Suprapubic skin (tissue), 3 donors: Measurements from ENCODE around the gene FERD3L.

Experiments
- POLR2A ChIP-seq, 2 donors: fragments of 450-650 bp; IDR thresholded peaks; one replicate each; pipeline ENCODE4 v1.6.1; 2017; ENCODE audit warnings: antibody characterized with exemption in 2 of 2, mild to moderate bottlenecking in 2 of 2, moderate library complexity in 2 of 2
- TF ChIP-seq, protein P1 (sequence below), 2 donors: fragments of 200-600 bp in 1 of 2; fragments of 450-650 bp in 1 of 2; sonication (generic) in 1 of 2; IDR thresholded peaks; one replicate each; pipeline ENCODE4 v1.5.1; 2016 to 2019; ENCODE audit warnings: antibody characterized with exemption in 2 of 2, mild to moderate bottlenecking in 1 of 2, moderate library complexity in 1 of 2

DNA sequence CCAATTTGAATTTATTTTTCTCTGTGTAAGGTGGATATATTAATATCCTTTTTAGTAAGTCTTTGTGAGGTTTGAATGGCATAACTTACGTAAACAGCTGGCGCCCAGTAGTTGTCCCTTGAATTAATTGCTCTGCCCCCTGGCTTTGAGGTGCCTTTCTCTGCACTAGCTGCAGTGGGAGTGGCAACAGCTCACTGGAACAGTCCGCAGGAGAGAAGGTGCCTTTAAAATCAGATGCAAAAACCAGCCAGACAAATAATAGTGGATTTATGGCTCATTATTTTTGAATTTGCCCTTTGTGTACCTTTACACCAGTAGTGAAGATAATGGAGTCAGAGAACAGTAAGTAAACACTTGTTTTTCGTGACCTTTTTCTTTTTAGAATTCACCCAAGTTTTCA is 11.8 kb downstream of the FERD3L start:
- TF ChIP-seq, protein P1, sequence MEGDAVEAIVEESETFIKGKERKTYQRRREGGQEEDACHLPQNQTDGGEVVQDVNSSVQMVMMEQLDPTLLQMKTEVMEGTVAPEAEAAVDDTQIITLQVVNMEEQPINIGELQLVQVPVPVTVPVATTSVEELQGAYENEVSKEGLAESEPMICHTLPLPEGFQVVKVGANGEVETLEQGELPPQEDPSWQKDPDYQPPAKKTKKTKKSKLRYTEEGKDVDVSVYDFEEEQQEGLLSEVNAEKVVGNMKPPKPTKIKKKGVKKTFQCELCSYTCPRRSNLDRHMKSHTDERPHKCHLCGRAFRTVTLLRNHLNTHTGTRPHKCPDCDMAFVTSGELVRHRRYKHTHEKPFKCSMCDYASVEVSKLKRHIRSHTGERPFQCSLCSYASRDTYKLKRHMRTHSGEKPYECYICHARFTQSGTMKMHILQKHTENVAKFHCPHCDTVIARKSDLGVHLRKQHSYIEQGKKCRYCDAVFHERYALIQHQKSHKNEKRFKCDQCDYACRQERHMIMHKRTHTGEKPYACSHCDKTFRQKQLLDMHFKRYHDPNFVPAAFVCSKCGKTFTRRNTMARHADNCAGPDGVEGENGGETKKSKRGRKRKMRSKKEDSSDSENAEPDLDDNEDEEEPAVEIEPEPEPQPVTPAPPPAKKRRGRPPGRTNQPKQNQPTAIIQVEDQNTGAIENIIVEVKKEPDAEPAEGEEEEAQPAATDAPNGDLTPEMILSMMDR (IDR thresholded peaks at IDR 0.05): no peak
- no peak for TF ChIP-seq POLR2A (IDR thresholded peaks at IDR 0.05)
